HG02571 (cell line): ENCODE results near the gene LBX2.
A peak's percentile ranks its signal among the peaks of the same experiment; 100 is the strongest.

ENCODE experiments used
- ATAC-seq: cut with Tn5 transposase; IDR thresholded peaks from one replicate; pipeline ENCODE4 v1.9.1; 2021; ENCODE audit warnings: mild to moderate bottlenecking, moderate library complexity; ENCODE audit not compliant: unreplicated experiment

Gene LBX2, protein sequence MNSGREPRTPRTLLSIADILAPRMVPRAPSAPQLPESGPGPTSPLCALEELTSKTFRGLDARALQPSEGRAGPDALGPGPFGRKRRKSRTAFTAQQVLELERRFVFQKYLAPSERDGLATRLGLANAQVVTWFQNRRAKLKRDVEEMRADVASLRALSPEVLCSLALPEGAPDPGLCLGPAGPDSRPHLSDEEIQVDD

DNA sequence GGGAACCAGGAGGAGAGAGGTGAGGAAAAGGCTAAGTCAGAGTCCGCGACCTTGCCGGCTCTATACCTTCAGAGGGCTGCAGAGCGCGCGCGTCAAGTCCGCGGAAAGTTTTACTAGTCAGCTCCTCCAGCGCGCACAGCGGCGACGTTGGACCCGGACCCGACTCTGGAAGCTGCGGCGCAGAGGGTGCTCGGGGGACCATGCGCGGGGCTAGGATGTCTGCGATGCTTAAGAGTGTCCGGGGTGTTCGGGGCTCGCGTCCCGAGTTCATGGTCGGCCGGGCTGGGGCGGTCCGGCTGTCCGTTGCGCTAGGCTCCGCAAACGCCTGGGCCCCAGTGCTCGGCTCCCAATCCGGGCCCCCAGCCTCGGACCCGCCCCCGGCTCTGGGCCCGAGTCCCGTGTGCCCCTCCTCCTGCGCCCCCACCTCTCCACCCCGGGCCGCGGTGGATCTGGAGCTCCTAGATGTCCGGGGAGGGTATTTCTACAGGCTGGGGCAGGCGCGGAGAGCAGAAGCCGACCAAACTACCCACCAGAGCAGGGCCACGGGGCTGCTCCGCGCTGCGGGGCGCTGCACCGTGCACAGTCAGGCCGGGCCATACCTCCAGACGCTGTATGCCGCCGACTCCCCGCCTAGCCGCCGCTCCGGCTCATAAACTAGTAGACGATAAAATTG, at the start of gene LBX2:
Gene LBX2 (minus strand): TSS at position 337 of the 673 bp plus-strand sequence. CDS start 66 bp downstream, at position 271.
- ATAC-seq: no peak

DNA sequence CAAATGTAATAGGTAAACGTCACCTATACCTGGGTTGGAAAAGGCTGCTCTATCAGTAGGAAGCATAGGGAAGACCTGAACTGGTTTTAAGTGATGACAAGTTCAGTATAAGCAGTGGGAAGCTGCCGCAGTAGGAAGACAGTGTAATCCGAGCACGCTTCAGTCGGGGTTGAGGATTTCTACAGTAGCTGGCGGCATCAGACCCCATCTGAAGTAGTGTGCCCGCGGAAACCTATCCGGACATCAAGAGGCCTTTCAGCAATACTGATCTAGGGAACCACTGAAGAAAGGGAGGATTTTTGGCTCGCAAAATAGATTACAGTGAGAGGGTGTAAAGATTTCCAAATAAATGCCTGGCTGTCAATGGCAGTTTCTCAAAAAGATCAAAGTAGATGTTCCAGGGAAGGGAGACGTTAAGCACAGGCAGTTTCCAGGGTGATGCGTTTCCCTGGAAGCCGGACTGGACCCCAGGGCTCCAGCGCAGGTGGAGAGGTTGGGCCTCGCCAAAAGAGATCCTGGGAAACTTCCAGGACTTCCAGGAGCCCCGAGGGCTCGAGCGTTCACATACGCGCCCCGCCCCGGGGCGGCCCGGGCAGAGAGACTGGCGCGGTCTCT, 49.0 kb upstream of the LBX2 start:
- no peak for ATAC-seq

DNA sequence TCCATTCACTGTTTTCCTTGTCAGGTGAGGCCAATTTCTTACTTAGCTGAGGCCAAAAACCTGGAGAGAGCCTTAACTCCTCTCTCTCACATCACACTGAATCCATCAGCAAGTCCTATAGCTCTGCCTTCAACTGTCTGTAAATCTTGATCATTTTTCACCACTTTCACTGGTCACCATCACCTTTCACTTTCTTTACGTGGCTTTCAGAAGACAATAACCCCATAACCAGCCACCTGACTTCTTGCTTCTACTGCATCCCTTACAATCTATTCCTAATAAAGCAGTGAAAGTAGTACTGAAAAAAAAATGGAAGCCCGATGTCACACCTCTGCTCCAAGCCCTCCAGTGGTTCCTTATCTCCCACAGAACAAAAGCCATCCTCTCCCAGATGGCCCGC, 46.6 kb upstream of the LBX2 start:
- no peak for ATAC-seq

DNA sequence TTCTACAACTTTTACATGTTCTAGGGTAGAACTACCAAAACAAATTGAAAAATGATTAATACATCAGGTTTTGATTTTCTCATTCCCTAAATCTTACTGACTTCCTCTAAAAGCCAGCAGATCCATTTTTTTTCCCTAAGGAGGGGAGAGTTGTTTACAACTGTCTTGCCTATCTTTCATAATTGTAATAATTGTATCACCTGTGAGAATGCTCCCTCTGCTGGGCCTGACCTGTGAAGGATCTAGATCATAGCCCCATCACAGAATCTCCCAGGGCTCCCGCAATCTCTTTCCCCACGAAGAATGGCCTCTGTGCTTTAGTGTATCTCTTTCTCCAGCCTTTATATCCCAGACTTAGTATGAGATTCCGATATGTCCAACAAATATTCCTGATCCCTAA, 45.2 kb upstream of the LBX2 start:
- ATAC-seq: no peak

DNA sequence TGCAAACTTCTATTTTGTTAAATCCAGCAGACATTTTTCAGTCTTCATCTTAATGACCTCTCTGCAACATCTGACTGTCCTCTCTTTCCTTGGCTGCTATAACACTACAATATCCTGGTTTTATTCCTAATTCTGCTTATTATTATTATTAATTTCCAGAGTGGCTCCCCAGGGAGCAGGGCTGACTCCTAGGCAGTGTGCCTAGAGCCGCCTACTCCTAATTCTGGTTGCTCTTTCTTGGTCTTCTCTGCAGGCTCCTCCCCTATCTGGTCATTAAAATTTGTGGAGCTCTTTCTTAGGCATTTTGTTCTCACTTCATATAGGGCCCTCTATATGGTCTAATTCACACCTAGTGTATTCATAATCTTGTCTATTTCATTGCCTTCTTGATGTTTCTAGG, 43.6 kb upstream of the LBX2 start:
- no peak for ATAC-seq

DNA sequence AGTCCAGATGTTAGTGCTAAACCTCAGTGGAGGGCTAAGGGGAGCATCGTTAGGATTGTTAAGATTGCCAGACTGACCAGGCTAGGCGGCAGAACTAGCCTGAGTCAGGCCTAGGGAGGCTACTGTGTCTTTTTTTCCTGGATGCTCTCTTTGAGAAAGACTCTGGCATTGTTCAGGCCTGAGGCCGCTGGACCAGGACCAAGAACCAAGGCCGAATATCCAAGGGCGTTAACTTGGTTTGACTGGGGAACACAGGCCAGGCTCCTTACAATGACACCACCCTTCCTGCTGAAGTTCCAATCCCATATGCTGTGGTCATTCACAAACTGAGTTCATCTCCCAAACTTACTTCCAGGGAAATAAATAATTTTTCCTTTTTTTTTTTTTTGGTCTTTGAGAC, 40.9 kb upstream of the LBX2 start:
- no peak for ATAC-seq

DNA sequence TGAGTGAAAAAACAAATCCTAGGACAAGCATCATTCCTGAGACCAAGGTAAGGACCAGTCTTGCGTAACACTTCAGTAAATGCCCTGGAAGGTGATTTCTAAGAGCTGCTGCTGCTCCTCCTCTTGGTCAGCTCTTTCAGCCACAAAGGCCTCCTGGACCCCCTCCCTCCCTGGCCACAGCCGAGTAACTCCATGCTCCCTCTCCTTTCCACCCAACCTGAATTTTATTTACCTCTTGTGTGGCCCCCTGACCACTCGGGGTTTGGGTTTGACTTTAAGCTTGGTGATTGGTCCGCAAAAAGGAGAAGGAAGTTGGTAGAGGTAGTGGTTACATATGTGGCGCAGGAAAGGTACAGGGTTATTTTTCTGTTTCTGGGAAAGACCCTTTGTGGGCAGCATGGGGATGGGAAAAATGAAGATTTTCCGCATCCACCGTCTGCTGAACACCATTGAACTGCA, 39.5 kb upstream of the LBX2 start:
- no peak for ATAC-seq

DNA sequence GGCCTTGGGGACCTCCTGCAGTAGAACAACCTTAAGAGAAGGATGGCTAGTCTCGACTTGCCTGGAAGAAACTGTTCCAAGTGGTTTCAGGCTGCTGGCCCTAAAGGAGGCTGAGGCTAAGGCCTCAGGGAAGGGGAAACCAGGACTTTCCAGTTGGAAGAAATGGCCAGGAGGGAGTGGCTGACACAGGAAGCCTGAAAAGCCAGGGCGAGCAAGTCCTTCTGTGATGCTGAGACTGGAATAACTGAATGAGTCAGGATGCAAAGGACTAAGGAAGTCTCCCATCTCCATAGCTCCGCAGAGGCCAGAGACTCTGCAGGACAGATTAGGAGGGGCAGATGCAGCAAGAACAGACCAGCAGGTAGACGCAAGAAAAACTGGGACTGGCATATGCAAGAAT, 37.7 kb upstream of the LBX2 start:
- ATAC-seq: no peak

DNA sequence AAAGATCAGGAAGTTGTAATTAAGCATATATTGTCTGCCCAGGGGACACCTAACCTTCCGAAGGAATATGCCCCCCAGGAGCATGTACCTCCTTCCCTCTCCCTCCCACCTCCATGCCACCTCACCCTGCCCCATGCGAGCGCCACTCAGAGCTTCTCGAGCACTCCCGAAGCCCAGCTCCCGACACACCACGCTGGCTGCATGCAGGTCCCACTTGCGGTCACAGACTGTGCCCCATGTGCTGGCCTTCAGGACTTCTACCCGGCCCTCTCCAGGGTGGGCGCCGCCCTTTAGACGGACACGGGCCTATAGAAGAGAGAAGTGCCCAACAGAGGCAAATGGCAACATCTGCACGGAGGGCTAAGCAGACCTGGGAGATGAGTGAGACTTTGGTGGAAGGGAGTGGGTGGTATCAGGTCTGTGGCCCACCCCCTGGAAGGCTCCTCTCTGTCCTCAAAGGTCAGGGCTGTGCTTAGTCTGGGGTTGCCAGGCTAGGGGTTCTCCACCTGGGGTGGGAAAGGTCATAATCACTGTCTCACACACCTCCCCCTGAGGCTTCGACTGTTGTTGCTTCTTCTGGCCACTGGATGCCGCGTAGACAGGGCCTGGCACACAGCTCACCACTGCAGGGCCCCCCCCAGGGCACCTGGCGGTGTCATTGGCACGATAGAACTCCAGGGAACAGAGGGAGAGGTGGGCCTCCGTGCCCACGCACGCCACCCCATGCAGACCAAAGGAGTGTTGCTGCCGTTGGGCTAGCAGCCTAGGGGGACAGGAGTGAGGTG, 37.0 kb upstream of the LBX2 start:
- ATAC-seq: no peak

DNA sequence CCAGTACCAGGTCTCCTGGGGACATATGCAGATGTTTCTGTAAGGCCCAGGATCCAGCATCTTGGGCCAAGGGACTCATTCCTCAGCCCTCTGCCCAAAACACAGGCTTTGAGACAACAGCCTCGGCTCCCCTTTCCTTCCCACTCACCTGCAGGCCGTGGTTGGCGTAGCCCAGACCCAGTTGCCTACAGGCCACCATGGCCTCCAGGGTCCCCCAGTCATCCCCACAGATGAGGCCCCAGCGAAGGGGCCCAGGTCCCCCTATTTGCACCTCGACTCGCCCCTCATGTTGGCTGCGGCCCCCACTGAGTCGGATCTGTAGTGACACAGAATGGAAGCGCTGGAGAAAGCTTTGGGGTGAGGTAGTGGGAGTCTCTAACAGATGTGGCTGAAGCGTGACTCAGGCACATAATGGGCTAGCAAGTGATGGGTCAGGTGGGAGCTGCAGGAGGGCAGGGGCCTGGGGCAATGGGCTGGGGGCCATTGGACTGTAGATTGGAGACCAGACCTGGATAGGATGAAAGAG, 36.1 kb upstream of the LBX2 start:
- ATAC-seq: no peak

DNA sequence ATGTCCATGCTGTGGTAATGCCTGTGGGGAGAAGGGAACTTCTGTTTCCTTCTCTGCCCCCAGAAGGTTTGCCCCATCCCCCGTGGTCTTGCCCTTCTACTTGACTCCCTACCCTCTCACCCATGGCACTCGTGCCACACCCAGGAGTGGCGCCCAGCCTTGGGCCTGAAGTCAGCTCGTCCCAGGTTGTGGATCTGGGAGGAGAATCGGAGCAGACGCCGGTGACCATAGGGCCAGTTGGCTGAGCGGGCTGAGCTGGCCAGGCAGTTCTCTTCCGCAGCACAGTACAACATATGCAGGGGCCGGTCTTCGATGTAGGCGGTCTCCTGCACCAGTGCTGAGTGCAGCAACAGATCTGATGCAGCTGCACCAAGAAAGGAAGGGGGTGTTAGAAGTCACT, 35.0 kb upstream of the LBX2 start:
- no peak for ATAC-seq

DNA sequence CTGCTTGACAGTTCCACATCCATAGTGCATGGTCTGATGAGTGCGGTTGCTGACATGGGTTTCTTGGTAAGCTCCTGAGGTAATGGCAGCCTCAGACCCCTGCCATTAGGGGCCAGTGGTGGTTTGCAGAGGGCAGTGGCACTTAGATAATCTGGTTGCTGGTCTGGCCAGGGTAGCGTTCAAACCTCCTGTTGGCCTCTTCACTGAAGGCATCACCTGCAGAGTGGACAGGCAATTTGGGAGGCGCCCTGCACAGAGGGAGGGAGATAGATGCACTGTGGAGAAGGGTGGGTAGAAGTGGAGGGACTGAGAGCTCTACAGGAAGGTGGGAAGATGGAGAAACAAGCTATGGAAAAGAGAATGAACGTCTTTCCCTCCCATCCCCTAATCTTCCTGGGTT, 34.1 kb upstream of the LBX2 start:
- no peak for ATAC-seq

DNA sequence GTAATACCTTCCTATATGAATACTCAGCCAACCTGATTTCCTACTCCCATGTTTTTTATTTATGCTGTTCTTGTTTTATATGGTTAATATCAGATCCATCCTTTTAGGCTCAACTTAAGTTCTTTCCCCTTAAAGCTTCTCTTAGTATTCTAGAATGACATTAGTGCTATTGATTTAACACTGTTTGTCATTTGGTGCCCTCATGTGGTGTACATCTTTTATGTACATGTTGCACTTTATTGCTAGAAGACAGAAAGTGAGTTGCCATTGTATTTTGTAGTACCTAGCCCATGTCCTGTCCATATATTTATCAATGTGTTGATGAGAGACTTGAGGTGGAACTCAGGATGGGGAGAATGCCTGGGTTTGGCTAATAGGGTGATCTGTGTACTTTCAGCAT, 32.8 kb upstream of the LBX2 start:
- no peak for ATAC-seq

DNA sequence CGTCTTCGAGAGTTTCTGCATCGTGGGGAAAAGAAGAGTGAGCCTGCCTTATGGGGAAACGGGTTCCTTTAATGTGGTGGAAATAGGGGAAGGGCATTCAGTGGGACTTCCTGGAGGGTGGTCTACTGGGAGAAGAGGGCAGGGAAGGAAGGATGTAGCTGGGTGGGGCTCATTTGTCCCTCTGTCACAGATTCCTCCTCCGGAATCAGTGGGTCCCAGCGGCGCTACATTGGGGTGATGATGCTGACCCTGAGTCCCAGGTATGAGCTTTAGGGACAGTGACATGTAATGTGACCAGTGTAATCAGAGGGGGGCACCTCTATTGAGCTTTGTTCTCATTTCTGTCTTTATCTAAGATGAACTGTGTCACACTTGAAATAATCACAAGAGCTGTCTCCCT, 32.3 kb upstream of the LBX2 start:
- ATAC-seq: no peak

DNA sequence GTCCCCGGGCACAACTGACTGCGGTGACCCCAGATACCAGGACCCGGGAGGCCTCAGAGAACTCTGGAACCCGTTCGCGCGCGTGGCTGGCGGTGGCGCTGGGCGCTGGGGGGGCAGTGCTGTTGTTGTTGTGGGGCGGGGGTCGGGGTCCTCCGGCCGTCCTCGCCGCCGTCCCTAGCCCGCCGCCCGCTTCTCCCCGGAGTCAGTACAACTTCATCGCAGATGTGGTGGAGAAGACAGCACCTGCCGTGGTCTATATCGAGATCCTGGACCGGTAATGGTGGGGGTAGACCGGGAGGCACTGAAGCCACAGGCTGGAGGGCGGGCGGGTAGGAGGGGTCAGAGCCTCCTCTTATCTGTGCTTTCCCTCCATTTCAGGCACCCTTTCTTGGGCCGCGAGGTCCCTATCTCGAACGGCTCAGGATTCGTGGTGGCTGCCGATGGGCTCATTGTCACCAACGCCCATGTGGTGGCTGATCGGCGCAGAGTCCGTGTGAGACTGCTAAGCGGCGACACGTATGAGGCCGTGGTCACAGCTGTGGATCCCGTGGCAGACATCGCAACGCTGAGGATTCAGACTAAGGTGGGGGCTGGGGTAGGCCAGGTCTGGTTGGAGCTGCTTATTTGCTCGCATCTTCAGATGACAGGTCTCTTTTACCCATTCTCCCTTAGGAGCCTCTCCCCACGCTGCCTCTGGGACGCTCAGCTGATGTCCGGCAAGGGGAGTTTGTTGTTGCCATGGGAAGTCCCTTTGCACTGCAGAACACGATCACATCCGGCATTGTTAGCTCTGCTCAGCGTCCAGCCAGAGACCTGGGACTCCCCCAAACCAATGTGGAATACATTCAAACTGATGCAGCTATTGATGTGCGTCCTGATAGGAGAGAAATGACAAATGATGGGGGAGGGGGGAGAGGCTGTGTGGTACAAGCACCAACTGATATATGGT, 31.1 kb upstream of the LBX2 start:
- ATAC-seq: no peak

DNA sequence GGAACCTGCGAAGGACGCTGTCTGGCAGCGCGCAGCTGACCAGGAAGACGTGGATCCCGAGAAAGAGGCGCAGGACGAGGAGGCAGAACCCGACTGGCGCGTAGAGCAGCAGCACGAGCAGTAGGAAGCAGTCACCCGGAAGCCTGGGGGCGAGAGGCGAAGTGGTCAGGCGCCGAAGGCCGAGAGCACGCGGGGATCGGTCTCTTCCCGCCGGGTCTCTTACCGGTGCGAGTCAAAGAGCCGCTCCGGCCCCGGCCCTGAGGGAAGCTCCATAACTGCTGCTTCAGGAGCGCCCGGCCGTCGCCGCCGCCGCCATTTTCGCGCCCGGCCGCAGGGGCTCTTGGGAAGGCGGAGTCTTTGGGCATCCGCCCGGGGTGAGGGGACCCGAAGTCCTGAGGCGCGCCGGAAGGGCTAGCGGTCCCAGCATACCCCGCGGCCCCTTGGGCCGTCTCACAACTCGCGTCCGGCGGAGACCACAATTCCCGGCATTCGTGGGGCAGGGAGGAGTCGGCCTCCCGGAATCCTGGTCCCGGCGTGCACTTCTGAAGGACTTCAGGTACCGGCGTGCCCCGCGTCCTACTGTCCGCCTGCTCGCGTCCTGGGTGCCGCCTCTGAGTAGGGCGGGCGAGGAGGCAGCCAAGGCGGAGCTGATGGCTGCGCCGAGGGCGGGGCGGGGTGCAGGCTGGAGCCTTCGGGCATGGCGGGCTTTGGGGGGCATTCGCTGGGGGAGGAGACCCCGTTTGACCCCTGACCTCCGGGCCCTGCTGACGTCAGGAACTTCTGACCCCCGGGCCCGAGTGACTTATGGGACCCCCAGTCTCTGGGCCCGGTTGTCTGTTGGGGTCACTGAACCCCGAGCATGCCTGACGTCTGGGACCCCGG, 30.2 kb upstream of the LBX2 start, which contains the start of the genes AUP1 and HTRA2:
Gene AUP1 (minus strand): TSS at position 350 of the 882 bp plus-strand sequence. CDS start 77 bp downstream, at position 273.
Gene HTRA2 (plus strand): TSS at position 577 of the 882 bp plus-strand sequence. CDS start 74 bp downstream, at position 651.
- peak; percentile 76 for ATAC-seq

DNA sequence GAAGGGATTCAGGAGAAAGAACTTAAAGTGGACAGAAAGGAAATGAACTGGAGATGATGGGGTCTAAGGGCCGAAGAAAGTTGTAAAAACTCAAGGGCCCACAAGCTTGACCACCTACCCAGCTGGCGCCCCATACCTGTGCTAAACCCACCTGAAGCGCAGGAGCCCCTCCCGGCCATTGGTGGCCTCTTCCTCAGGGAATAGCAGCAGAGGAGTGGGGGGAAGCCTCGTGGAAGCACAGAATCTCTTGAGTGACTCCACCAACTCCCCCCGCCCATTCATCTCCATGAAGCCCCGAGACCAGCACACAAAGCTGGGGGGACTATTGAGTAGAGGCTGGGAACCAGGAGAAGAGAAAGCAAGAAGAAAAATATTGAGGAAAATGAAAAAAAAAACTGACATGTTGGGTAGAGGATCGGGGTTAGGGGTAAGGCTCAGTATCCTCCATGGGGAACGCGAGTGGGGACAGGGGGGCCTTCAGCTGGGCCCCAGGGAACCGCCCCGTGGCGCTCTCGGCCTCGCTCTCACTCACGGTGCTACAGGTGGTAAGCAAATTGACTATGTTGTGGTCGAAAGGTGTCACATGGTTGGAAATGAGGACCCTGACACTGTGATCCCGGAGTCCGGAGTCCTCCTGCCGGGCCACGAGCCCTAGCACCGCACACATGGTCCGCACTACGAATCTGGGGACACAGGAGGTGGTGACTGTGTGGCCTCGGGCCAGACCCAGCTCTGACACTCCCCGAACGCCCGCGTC, 29.4 kb upstream of the LBX2 start:
- peak; percentile 8 for ATAC-seq

DNA sequence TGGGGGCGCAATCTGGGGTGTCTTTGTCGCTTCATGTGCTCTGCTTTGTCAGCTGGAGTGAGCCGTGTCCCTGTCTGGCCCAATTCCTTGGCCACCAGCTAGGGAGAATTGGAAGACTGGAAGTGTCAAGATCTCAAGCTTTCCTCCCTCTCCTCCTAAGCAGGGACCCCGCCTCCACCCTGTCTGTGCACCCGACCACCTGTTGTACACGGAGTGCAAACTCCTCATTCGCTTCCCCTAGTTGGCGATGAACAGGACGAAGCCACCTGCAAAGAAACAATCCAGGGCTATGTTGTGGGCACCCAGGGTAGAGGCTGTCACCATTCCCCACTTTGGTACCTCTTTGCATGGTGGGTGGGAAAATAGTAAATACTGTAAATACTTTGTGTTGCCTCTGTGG, 28.3 kb upstream of the LBX2 start:
- no peak for ATAC-seq
